Stomach (tissue), 9 donors: ENCODE data around the gene C1orf56. TPM values are rescaled to one million over a fixed set of nuclear protein-coding genes. Genes with fewer than 3 reads are reported as not detected.

ENCODE experiments used
- DNase-seq, 2 donors: peaks; one replicate each; pipeline versions ENCODE4 v3.0.0 to v3.0.0-alpha.2; 2013 to 2019
- H3K27ac ChIP-seq, 5 donors: fragments of 200-600 bp in 4 of 5; sonication (generic) in 4 of 5; one replicate each; pipeline ENCODE4 v1.5.1; 2013 to 2019; ENCODE audit warnings: mild to moderate bottlenecking in 1 of 5, moderate library complexity in 1 of 5
- H3K27me3 ChIP-seq, 3 donors: fragments of 200-600 bp; sonication (generic); one replicate each; pipeline ENCODE4 v1.5.1; 2017 to 2019; ENCODE audit warnings: mixed run types in 1 of 3
- H3K36me3 ChIP-seq, 4 donors: fragments of 200-600 bp; sonication (generic); 1 replicate in 3 of 4; 2 replicates in 1 of 4; pipeline ENCODE4 v1.5.1; 2016 to 2019
- H3K4me1 ChIP-seq, 4 donors: fragments of 200-600 bp; sonication (generic); one replicate each; pipeline ENCODE4 v1.5.1; 2016 to 2019
- H3K4me3 ChIP-seq, 4 donors: fragments of 200-600 bp; sonication (generic) in 3 of 4; one replicate each; pipeline ENCODE4 v1.5.1; 2016 to 2019; ENCODE audit warnings: mild to moderate bottlenecking in 1 of 4
- H3K9me3 ChIP-seq, 4 donors: fragments of 200-600 bp; sonication (generic); one replicate each; pipeline ENCODE4 v1.5.1; 2016 to 2019
- EP300 ChIP-seq: sonication (generic); formaldehyde crosslinking; IDR thresholded peaks from one replicate; pipeline ENCODE4 v1.6.1; 2017; ENCODE audit warnings: antibody characterized with exemption
- POLR2A ChIP-seq, 4 donors: fragments of 450-650 bp; IDR thresholded peaks; one replicate each; pipeline ENCODE4 v1.6.1; 2016; ENCODE audit warnings: antibody characterized with exemption in 4 of 4, control low read depth in 2 of 4, mild to moderate bottlenecking in 1 of 4, moderate library complexity in 1 of 4
- POLR2AphosphoS5 ChIP-seq, 3 donors: sonication (generic); formaldehyde crosslinking; IDR thresholded peaks; one replicate each; pipeline ENCODE4 v1.6.1; 2016; ENCODE audit warnings: antibody characterized with exemption in 3 of 3
- WGBS, 5 donors: extraction: QIAGEN DNeasy Blood & Tissue Kit in 3 of 5; methylation state at CpG; one replicate each; pipeline versions ENCODE4 v1.1.5 to v1.1.7; 2013 to 2018; 5-methylcytosine and 5-hydroxymethylcytosine counted together
- intact Hi-C: fragments of 100-400 bp; cut with DNase I; formaldehyde crosslinking; loops from one replicate; pipeline ENCODE4 v1.15.1; 2023; ENCODE audit warnings: low total_unique reads
- polyA plus RNA-seq, 3 donors: library from polyadenylated mRNA; stranded (reverse); fragments of 200-250 nt; gene quantifications; one replicate each; pipeline ENCODE4 v1.2.3, GENCODE V29; 2013
- total RNA-seq, 5 donors: library from RNA; depleted of rRNA; stranded (reverse); fragments of >200 nt; gene quantifications; one replicate each; pipeline versions ENCODE4 v1.1.0 to v1.2.3, GENCODE V29; 2014 to 2016
- TF ChIP-seq, protein P1 (sequence below), 7 experiments: fragments of 450-650 bp in 4 of 7; fragments of 200-600 bp in 3 of 7; sonication (generic) in 3 of 7; IDR thresholded peaks; one replicate each; pipeline ENCODE4 v1.5.1; 2016 to 2019; ENCODE audit warnings: antibody characterized with exemption in 7 of 7, control low read depth in 2 of 7, mild to moderate bottlenecking in 1 of 7
- donor health status: healthy with polysubstance abuse.
- donor health status: Bipolar disorder and iron deficiency.
- donor health status: healthy.

C1orf56 gene
- total and polyA plus RNA-seq, 8 donors: 0.73 to 6.4 (median 3.0) TPM

DNA sequence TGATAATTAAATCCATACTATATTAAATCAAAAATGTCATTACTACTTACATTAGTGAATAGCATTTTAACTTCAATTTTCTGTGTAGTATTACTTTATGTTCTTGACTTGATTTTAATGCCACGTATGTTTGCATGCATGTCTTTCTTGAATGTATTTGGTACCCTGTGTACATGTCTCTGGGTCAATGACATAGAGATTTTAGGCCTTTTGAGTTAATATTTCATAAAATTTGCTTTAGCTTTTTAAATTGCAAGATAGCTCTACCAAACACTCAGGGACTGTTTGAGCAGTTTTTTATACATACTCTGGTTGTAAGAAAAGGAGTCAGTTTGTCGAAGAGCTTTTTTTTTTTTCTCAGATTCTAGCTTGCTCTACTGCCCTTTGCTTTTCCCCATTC, 14.2 kb downstream of the C1orf56 start:
- H3K4me1 ChIP-seq: peaks cover 18 to 41% (median 32%) of the 10 kb centered on the region in 4 donors
- peaks cover 0 to 1% (median under 1%) of the 10 kb centered on the region in 4 donors for H3K36me3 ChIP-seq
- no peak overlapping the region for H3K4me3 ChIP-seq
- intact Hi-C loops: no loop called here
- H3K27ac ChIP-seq: peak overlapping the region in 1 of 5 donors; percentile 34
- WGBS, 5 donors: 75 to 85% (median 82%) methylated on average over 2 of the region's 2 CpGs
- no peaks in the 10 kb centered on the region for H3K9me3 ChIP-seq
- TF ChIP-seq, protein P1, sequence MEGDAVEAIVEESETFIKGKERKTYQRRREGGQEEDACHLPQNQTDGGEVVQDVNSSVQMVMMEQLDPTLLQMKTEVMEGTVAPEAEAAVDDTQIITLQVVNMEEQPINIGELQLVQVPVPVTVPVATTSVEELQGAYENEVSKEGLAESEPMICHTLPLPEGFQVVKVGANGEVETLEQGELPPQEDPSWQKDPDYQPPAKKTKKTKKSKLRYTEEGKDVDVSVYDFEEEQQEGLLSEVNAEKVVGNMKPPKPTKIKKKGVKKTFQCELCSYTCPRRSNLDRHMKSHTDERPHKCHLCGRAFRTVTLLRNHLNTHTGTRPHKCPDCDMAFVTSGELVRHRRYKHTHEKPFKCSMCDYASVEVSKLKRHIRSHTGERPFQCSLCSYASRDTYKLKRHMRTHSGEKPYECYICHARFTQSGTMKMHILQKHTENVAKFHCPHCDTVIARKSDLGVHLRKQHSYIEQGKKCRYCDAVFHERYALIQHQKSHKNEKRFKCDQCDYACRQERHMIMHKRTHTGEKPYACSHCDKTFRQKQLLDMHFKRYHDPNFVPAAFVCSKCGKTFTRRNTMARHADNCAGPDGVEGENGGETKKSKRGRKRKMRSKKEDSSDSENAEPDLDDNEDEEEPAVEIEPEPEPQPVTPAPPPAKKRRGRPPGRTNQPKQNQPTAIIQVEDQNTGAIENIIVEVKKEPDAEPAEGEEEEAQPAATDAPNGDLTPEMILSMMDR (IDR thresholded peaks at IDR 0.05): no peak
- no peak for TF ChIP-seq POLR2A (IDR thresholded peaks at IDR 0.05)
- no peak for DNase-seq
- no peaks in the 10 kb centered on the region for H3K27me3 ChIP-seq

DNA sequence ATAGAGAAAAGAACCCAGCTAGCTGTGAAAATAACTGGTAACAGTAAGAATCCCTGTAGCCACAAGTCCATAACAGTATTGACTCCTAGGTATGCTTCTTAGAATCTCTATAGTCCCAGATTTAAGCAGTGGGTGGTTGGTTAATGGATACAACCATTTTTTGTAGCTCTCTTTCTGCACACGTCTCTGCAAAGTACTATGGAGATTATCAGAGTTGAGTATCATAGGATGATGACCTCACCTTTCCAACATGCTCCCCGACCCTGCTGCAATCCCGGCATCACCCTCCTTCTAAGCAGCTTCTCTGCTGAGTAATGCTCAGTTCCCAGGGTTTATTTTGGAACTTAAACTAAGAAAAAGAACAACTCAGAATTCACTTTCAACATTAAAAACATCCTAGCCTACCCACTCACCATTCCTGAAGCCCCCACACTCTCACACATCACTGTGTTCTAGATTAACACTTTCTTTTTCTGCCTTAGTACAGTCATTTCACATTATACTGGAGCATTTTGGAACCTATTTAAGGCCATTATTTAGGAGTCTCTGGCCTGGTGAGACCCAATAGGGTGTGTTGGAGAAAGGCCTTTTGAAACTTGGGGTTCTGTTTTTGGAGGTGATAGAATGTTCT, 15.3 kb downstream of the C1orf56 start:
- Histone ChIP-seq H3K9me3 (no peaks in the 10 kb centered on the region), H3K27me3 (no peaks in the 10 kb centered on the region), H3K4me3 (no peak overlapping the region), H3K4me1 (peaks cover 6 to 30% (median 20%) of the 10 kb centered on the region in 4 donors), H3K27ac (peak overlapping the region in 1 of 5 donors; percentile 34), H3K36me3 (no peaks in the 10 kb centered on the region)
- DNase-seq: no peak
- no peak for TF ChIP-seq EP300
- no peak for TF ChIP-seq POLR2AphosphoS5 (IDR thresholded peaks at IDR 0.05)
- TF ChIP-seq, protein P1 (IDR thresholded peaks at IDR 0.05): no peak
- TF ChIP-seq POLR2A (IDR thresholded peaks at IDR 0.05): no peak
- intact Hi-C loops: no loop called here
- 68 to 81% (median 74%) methylated on average over 3 of the region's 3 CpGs for WGBS, 5 donors

DNA sequence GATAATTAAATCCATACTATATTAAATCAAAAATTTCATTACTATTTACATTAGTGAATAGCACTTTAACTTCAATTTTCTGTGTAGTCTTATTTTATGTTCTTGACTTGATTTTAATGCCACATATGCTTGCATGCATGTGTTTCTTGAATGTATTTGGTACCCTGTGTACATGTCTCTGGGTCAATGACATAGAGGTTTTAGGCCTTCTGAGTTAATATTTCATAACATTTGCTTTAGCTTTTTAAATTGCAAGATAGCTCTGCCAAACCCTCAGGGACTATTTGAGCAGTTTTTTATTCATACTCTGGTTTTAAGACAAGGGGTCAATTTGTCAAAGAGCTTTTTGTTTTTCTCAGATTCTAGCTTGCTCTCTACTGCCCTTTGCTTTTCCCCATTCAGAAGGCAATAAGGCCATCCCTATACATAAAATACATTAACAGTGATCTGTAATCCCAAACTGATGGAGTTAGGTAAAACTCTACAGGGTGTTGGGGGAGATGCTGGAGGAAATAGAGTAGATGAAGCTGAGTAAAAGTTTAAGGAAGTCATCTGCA, 17.6 kb downstream of the C1orf56 start:
- H3K9me3 ChIP-seq: no peaks in the 10 kb centered on the region
- intact Hi-C loops: no loop called here
- peaks cover 5 to 25% (median 15%) of the 10 kb centered on the region in 4 donors for H3K4me1 ChIP-seq
- no peaks in the 10 kb centered on the region for H3K36me3 ChIP-seq
- no peak for DNase-seq
- TF ChIP-seq, protein P1 (IDR thresholded peaks at IDR 0.05): no peak
- no peaks in the 10 kb centered on the region for H3K27me3 ChIP-seq
- peak overlapping the region in 1 of 5 donors; percentile 3 for H3K27ac ChIP-seq
- H3K4me3 ChIP-seq: no peak overlapping the region

DNA sequence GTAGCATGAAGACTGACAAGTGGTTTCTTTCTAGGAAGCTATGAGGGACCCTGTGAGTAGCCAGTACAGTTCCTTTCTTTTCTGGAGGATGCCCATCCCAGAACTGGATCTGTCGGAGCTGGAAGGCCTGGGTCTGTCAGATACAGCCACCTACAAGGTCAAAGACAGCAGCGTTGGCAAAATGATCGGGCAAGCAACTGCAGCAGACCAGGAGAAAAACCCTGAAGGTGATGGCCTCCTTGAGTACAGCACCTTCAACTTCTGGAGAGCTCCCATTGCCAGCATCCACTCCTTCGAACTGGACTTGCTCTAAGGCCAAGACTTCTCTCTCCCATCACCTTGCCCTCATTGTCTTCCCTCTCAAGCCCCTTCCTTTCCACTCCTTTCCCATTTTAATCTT, 19.6 kb downstream of the C1orf56 start:
- Histone ChIP-seq H3K4me1 (peaks cover 12 to 21% (median 17%) of the 10 kb centered on the region in 4 donors), H3K36me3 (no peaks in the 10 kb centered on the region), H3K4me3 (no peak overlapping the region), H3K27ac (peak overlapping the region in 1 of 5 donors; percentile 99), H3K27me3 (no peaks in the 10 kb centered on the region), H3K9me3 (no peaks in the 10 kb centered on the region)
- no peak for TF ChIP-seq POLR2A (IDR thresholded peaks at IDR 0.05)
- TF ChIP-seq, protein P1 (IDR thresholded peaks at IDR 0.05): no peak
- intact Hi-C loops: no loop called here
- no peak for DNase-seq
- WGBS, 5 donors: 82 to 96% (median 86%) methylated on average over 4 of the region's 4 CpGs
